Metanephros (tissue), 2 donors: ENCODE results near the gene WDR86. TPM values are rescaled to one million over a fixed set of nuclear protein-coding genes. Genes with fewer than 3 reads are reported as not detected.

ENCODE experiments used
- small RNA-seq: library from RNA; depleted of rRNA; stranded (forward); fragments of <200 nt; gene quantifications from one replicate; pipeline ENCODE3, GENCODE V24; 2014; ENCODE audit warnings: low replicate concordance
- total RNA-seq: library from RNA; depleted of rRNA; stranded (reverse); fragments of >200 nt; gene quantifications from one replicate; pipeline ENCODE4 v1.2.3, GENCODE V29; 2014

Gene WDR86
- total RNA-seq, result 93.8 TPM

GRCh38 chr7:151409667-151410404 lies at the start of gene WDR86:
Gene WDR86, minus strand, starts transcription at chr7:151410038. Its CDS starts 449 bp downstream, at chr7:151409589.

GRCh38 chr7:151439855-151440798 lies 30.3 kb upstream of the WDR86 start, which contains the start of gene CRYGN:
Gene CRYGN, minus strand, starts transcription at chr7:151440141. Its CDS starts 224 bp downstream, at chr7:151439917.

DNA sequence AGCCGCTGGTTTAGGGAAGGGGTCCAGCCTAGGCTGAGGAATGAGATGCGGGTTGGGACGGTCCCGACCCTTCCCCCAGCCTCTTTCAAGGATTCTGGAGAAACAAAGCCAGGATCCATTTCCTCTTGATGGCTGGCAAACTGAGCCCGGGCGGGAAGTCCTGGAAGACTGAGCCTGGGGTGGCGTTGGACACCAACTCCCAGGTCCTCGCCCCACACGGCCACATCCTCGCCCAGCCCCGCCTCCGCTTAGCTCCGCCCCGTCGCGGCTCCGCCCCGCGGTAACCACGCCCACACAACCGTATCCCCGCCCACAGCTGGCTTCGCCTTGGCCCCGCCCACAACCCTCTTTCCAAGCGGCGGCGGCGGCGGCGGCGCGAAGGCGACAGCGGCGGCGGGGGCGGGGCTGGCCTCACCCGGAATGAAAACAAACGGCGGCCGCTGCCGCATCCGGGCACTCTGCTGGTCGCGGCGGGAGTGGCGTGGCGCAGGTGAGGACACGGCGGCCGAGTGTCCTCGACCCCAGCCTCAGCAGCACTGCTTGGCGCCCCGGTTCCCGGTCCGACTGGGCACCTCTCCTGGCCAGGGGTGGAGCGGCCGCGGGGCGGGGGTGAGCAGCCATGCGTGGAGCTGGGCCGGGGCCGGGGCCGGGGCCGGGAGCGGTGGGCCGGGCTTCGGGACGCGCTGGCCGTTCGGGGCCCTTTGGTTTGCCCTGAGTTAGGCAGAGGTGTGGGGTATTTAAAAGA lies 68.3 kb downstream of the WDR86 start, which contains the start of gene NUB1:
Gene NUB1 (plus strand): TSS at position 456 of the 745 bp plus-strand sequence. CDS start 3,538 bp downstream, outside the sequence.

Small RNA genes within 50 kb of the gene (small RNA-seq; reads per million reads assigned to genes)
- not detected for gene MIR3907

Other genes with a start within 250 kb of the WDR86 start
- gene GBX1, start 242.3 kb downstream of the WDR86 start, total RNA-seq, result 0.64 TPM
- 3.4 TPM for gene ASB10, start 222.8 kb downstream of the WDR86 start, total RNA-seq
- not detected for gene H2BK1, start 199.6 kb downstream of the WDR86 start, total RNA-seq
- 22.3 TPM for gene ABCF2, start 182.8 kb downstream of the WDR86 start, total RNA-seq
- 29.1 TPM for gene CHPF2, start 177.6 kb downstream of the WDR86 start, total RNA-seq
- 50.2 TPM for gene SMARCD3, start 161.3 kb downstream of the WDR86 start, total RNA-seq
- gene NUB1, start 68.2 kb downstream of the WDR86 start, total RNA-seq, result 37.1 TPM
- gene CRYGN, start 30.1 kb upstream of the WDR86 start, total RNA-seq, result 1.2 TPM
- 58.8 TPM for gene RHEB, start 109.9 kb upstream of the WDR86 start, total RNA-seq